Hematopoietic multipotent progenitor cell (in vitro differentiated cells): ENCODE measurements around the gene TTLL5. TPM values are rescaled to one million over a fixed set of nuclear protein-coding genes. Genes with fewer than 3 reads are reported as not detected.

Experiments used
- total RNA-seq: library from RNA; depleted of rRNA; stranded (reverse); fragments of >200 nt; gene quantifications from one replicate; pipeline ENCODE4 v1.2.3, GENCODE V29; 2012

The TTLL5 gene
- total RNA-seq, 1 donor = 24.8 TPM

Other genes with a start within 250 kb of the TTLL5 start
- 7.5 TPM for gene JDP2, start 233.2 kb upstream of the TTLL5 start, total RNA-seq
- 24.2 TPM for gene BATF, start 138.8 kb upstream of the TTLL5 start, total RNA-seq
- gene FLVCR2, start 82.6 kb upstream of the TTLL5 start, total RNA-seq = 1.6 TPM
- gene ERG28, start 370 bp upstream of the TTLL5 start, total RNA-seq = 4.3 TPM